SHP77 treated with DMSO at 0.1 percent for 48 hours (cell line): ENCODE measurements around the gene WDR13.
"Not testable (repeated sequence)": the region's sequence is repeated elsewhere in the genome, so short reads cannot be mapped to it uniquely, and the experiment has no call there.

Source experiments
- DNase-seq: peaks from one replicate; lab custom pipeline; 2025; lab: John Stamatoyannopoulos, UW

WDR13 gene

DNA sequence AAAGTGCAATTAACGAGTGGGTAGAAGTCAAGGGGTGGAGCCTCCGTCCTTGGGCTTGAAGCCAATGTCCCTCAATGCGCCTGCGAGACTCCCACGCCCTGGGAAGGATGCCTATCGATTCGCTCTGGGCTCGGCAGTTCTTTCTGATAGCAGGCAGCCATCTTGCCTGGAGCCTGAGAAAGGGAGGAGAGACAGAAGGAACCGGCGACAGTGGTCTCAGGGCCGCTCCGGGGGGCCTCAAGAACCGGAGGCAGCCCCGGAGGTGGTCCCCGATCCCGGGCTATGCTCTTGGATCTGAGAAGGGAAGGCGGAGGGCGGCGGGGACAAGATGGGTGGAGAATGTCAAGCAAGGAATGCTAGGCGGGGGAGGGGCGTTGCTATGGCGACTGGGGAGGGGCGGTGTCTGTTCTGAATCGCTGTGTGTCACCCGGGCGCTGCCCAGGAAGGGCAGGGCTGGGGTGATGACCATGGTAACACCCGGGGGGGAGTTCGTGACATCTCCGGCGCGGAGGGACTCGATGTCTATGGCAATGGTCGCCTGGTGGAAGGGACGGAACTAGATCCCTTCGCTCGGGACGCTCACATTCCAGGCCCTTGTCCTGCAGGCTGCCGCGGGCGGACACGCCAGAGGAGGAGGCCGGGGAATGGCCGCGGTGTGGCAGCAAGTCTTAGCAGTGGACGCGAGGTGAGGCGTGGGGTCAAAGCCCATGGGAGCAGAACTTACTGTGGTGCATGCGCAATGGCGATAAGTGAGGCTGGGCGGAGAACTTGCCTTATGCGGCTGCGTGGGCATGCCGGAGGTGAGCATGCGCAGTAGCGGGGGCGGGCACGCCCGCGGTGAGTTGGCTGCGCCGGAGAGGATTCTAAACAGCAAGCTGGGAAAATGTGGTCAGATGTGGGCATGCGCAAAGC lies at the start of gene WDR13:
TSS of gene WDR13 (plus strand) at position 140 of the 912 bp plus-strand sequence. CDS start at position 645, 505 bp downstream.
- peak; percentile 61 for DNase-seq

DNA sequence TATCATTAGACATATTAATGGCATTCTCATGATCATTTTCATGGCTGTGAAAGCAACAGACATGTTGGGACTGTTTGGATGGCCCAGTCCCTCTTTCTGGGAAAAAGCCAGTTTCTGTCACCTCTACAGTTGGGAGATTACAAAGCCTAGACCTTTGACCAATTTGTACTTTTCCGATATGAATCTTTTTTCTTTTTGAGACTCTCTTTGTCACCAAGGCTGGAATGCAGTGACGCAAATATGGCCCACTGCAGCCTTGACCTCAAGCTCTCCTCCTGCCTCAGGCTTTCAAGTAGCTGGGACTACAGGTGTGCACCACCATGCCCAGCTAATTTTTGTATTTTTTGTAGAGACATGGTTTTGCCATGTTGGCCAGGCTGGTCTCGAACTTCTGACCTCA lies 48.4 kb upstream of the WDR13 start:
- no peak for DNase-seq

DNA sequence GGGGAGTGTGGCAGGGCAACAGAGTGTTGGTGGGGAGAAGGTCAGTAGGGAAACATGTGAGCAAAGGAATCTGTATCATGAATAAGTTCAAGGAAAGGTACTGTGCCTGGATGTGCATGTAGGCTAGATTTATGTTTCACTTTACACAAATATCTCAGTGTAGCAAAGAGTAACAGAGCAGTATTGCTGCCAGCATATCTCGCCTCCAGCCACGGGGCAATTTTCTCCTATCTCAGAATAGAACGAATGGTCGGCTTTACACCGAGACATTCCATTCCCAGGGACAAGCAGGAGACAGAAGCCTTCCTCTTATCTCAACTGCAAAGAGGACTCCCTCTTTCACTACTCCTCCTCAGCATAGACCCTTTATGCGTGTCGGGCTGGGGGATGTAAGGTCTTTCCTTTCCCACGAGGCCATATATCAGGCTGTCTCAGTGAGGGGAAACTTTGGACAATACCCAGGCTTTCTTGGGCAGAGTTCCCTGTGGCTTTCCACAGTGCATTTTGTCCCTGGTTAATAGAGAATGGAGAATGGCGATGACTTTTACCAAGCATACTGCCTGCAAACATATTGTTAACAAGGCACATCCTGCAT lies 41.5 kb upstream of the WDR13 start:
- not testable (repeated sequence) for DNase-seq

DNA sequence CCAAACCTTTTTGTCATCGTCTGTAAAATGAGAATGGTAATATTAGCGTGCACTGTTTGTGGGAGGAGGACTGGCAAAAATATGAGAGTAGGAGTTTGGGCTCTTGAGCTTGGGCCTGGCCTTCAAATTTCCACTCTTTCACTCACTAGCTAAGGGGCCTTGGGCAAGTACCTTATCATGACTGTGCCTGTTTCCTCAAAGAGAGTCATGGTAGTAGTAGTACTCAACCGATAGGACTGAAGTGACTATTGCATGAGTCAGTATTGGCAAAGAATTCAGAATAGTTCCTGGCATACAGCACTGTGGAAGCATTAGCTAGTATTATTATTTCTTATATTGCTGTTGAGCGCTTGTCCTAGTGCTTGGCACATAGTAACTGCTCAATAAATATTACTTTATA lies 39.0 kb upstream of the WDR13 start:
- DNase-seq = no peak

DNA sequence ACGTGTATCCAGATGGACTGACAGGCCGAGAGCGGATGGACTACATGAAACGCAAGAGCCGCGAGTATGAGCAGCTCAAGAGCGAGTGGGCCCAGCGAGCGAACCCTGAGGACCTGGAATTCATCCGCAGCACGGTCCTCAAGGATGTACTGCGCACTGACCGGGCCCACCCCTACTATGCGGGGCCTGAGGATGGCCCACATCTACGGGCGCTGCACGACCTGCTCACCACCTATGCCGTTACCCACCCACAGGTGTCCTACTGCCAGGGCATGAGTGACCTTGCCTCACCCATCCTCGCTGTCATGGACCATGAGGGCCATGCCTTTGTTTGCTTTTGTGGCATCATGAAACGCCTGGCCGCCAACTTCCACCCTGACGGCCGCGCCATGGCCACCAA lies 37.7 kb upstream of the WDR13 start:
- no peak for DNase-seq

DNA sequence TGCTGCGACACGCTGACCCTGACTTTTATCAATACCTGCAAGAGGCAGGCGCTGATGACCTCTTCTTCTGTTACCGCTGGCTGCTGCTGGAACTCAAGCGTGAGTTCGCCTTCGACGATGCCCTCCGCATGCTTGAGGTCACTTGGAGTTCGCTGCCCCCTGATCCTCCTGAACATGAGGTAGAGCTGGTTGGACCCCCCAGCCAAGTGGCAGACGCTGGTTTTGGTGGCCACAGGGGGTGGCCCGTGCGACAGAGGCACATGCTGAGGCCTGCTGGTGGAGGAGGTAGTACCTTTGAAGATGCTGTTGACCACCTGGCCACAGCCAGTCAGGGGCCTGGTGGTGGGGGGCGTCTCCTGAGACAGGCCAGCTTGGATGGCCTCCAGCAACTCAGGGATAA lies 37.2 kb upstream of the WDR13 start:
- DNase-seq = no peak

DNA sequence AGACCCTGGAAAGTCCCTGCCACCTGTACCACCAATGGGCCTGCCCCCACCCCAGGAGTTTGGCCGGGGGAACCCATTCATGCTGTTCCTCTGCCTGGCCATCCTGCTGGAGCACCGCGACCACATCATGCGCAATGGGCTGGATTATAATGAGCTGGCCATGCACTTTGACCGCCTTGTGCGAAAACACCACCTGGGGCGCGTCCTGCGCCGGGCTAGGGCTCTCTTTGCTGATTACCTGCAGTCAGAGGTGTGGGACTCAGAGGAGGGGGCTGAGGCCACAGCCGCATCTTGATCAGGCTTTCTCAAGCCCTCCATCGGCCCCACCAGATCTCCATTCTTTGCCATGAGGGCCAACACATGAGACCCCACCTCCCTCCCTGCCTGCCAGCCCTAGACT lies 36.6 kb upstream of the WDR13 start:
- DNase-seq = no peak

DNA sequence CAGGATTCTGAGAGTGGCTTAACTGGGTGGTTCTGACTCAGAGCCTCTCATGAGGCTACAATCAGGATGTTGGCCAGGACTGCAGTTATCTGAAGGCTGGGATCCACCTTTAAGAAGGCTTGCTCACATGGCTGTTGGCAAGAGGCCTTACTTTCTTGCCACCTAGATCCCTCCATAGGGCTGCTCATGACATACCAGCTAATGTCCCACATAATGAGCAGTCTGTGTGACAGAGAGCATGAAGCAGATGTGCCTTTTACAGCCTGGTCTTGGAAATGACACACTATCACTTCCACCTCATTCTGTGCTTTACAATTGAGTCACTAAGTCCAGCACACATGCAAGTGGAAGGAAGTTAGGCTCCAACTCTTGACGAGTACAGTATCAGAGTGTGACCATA lies 27.3 kb upstream of the WDR13 start:
- DNase-seq = no peak

DNA sequence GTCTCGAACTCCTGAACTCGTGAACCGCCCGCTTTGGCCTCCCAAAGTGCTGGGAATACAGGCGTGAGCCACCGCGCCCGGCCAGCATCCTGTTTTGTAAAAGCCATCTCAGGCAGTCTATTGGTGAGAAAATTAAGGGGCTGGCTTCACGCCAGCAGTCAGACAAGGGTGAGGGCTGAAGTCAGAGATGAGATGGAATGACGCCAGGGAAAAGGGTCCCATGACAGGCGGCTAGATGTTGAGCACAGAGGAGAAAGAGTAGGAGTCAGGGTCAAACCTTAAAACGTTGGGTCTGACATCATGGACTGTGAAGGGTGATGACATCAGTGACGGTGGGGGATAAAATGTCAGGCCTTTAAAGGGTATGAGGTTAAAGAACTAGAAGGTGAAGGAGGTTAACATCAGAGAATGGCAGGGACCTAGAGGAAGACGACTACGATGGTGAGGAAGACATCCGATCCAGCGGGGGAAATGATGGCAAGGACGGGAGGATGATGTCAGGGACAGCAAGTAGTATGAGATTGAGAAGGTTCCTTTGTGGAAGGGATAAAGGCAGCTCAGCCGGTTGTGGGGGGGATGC lies 23.5 kb upstream of the WDR13 start:
- peak; percentile 17 for DNase-seq

DNA sequence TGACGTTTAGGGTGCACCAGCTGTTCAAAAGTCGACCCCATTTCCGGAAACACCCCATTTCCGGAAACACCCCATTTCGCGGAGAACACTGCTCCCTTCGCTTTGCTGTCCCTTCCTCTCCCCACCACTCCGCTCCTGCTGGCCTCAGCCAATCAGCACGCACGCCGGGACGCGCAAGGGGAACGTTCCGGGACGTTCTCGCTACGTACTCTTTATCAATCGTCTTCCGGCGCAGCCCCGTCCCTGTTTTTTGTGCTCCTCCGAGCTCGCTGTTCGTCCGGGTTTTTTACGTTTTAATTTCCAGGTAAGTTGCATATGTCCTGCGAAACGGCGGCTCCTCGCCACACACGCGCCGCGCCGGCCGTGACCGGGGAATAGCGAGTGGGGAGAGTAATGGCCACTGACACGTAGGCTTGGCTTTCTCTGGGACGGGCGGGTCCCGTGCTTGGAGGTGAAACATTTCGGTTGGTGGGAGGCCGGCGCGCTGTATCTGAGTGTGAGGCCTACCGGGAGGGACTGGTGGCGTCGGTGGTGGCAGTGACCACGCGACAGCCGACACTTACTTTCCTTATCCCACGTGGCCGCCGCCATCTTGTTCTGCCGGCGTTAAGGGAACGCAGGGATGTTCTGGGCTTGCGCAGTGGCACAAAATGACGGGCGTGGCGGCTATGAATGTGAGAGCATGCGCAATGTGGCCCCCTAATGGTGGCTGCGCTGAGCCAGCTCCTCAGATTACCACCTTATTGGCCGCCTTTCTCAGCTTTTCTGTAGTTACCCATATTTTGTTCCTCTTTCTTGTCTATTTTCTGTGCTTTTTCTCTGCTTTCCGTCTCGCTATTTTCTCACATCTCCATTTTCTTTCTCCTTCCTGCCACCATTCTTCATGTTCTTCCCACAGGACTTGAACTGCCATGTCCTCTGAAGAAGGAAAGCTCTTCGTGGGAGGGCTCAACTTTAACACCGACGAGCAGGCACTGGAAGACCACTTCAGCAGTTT lies 22.7 kb upstream of the WDR13 start, which contains the start of gene RBM3:
TSS of gene RBM3 (plus strand) at position 215 of the 997 bp plus-strand sequence. CDS start at position 912, 697 bp downstream.
- DNase-seq = peak; percentile 80

DNA sequence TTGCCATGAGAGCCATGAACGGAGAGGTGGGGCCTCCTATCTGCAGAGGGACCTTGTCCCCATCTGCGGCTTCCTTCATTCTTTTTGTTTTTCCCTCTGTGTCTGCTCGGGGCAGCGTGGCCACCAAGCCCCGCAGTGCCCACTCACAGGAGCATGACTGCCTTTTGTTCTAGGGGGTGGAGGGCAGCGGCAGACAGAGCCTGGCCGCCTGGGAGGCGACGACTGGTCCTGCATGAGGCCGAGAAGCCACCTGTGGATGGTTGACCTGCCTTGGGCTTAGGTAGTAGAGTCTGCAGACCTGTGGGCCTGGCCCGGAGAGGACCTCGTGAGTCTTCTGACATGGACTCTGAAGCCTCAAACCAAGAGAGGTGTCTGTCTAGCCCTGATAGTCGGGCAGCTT lies 21.6 kb upstream of the WDR13 start:
- DNase-seq = no peak

DNA sequence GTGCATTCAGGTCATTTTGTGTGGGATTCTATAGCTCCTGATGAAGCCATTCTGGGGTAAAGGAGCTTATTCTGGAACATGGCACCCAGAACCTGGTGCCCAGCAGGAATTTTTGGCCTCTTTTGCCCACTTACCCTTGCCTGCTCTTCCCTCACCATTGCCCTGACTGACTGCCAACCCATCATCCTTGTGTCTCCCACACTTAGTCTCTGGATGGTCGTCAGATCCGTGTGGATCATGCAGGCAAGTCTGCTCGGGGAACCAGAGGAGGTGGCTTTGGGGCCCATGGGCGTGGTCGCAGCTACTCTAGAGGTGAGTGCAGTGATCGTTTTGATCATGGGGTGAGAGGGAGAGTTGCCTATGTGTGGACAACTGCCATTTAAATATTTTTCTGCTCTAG lies 21.2 kb upstream of the WDR13 start:
- DNase-seq = no peak

DNA sequence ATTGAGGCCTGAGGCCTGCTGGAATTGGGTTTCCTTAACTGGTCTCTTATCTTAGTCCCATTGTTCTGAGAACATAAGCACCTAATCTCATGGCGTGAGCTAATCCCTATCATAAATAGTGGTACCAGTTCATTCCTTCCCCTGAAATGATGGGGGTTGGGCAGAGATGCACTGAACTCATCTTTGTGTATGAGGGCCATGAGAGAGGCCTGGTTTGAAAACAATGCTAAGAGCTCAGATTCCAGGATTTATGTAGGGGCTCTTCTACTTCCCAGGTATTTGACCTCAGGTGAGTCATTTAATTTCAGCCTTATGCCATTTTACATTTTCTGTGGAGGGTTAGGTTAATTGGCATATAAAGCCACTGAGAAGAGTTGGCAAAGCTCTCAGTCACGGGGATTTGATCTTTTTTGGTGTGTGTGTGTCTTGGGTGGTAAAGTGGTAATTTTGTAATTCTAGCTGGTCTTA lies 18.6 kb upstream of the WDR13 start:
- no peak for DNase-seq

DNA sequence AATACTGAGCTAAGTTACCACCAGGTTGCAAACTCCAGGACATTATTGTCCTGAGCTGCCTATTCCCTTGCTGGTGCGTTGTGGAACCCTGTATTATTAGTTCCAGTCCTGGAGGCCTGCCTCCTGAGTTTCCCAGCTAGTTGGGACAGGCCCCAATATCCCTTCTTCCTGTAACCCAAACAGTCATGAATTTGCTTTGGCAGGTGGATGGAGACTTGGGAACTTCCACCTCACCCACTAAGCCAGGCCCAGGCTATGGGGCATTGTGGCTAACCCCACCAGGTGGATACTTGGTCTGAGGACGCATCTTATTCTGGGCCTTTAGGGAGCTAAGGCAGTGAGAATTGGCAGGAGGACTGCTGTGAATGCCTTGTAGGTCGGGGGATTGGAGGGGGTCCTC lies 18.0 kb upstream of the WDR13 start:
- DNase-seq = no peak

DNA sequence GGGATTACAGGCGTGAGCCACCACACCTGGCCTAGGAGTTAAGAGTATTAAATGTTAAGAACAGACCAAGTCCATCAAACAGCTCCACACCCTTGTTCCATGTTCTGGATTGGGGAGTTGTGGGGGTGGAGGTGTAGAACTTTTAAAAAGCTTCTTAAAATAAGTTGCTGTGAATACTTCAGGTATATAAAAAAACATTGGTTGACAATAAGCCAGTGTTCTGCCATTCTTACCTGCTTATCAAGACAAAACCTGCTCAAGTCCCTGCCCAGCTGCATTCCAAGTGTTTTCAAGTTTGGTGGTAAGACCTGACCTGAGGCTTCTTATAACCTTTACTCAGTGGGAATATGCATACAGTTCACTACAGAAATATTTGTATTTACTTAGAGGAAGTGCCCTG lies 16.6 kb upstream of the WDR13 start:
- no peak for DNase-seq

DNA sequence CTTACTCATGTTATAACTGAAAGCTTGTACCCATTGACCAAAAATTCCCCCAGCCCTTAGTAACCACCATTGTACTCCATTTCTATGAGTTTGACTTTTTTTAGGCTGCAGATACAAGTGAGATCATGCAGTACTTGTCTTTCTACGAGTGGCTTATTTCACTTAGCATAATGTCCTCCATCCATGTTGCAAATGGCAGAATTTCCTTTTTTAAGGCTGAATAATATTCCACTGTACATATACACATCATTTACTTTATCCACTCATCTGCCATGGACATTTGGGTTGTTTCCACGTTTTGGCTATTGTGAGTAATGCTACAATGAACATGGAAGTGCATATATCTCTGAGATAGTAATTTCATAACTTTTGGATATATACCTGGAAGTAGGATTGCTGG lies 12.6 kb upstream of the WDR13 start:
- DNase-seq = no peak

DNA sequence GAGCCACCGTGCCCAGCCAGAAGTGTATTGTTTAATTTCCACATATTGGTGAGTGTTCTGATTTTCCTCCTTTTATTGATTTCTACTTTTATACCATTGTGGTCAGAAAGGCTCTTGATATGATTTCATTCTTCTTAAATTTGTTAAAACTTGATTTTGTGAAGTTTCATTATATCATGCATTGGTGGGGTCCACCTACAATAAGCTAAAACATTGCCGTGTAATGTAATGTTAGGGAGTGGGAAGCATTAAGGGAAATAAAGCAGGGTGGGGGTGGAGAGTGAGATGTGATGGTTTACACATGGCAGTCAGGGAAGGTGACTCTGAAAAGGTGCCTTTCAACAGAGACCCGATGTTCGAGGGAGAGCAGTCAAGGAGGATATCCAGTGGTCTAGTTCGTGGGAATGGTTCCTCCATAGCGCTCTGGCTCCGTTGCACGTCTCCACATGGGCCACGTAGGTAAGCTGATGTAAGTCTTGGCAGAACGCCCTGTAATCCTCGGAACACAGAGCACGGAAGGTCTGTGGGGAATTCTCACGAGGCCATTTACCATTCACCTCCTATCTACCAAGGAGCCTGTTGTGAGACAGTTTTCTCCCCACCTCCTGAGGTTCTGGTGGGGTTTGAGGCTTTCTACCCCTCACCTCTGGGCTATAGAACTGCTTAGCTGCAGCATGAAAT lies 7.7 kb upstream of the WDR13 start:
- peak; percentile 6 for DNase-seq

DNA sequence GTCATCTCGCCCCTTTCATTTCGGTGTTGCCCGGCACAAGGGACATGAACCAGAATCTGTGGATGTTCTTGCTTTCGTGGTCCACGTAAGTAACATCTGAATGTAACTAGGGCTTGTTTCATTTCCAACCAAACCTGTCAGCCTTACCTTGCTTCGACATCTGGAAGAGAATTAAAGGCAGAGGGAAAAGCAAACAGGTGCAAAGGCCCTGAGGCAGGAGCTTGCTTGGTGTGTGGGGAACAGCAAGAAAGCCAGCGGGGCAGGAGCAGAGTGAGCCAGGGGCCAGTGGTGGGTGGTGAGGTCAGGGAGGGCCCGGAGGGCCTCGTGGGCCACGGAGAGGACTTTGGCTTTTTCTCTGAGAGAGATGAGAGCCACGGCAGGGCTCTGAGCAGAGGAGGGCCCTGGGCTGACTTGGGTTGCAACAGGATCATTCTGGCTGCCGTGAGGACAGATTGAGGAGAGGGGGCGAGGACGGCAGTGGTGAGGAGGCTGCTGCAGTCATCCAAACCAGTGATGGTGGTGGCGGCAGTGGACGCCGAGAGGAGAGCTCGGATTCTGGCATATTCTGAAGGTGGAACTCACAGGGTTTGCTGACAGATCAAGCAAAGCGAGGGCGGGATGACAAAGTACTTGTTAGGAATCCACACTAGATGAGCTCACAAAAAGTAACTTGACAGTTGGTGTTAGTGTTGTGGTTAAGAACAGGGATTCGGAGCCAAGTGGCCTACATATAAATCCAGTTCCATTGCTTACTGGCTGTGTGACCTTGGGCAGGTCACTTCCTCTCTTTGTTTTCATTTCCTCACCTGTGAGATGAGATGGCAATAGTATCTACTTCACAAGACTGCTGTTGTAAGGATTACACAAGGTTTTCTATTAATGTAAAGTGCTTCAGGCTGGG lies 6.8 kb upstream of the WDR13 start:
- DNase-seq = no peak

DNA sequence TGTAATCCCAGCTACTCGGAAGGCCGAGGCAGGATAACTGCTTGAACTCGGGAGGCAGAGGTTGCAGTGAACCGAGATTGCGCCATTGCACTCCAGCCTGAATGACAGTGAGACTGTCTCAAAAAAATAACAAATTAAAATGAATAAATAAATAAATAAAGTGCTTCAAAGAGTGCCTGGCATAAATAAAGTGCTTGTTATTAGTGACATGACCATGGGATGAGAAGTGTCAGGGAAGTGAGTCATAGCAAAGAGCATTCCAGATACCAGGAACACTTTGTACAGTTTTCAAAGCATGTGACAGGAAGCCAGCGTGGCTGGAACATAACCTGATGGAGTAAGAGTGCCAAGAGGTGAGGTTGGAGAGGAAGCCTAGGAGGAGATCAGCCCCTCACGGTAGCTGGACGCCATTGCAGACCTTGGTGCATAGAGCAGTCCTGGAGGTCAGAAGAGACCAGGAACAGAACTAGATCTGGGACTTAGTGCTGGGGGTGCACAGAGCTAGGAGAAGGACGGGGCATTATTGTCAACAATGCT lies 6.0 kb upstream of the WDR13 start:
- DNase-seq = no peak

DNA sequence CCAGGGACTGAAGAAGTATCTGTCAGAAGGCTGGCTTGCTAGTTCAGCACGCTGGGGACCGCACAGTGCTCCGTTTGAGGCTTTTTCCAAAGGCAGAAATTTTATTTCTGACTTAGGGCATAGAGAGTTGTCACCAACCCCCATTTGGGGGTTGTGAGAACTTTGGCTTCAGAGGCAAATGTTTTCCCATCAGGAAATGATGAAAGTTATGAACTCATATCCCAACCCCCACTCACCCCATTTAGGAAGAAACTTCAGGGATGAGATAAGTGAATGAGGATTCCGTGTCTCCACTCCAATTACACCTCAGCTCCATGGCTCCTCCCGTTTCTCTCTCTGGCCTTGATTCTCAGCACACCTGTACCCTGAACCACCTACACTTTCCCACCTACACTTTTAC lies 4.3 kb upstream of the WDR13 start:
- DNase-seq = no peak
